Kidney tubule cell (primary cell): Measurements from ENCODE around the gene DIAPH1.

Experiments
- DNase-seq: peaks from one replicate; pipeline ENCODE4 v3.0.0-alpha.2; 2018; ENCODE audit warnings: low spot score

Gene DIAPH1

GRCh38 chr5:141519605-141520565 is 98.9 kb downstream of the DIAPH1 start:
- DNase-seq, result peak; percentile 19

GRCh38 chr5:141518618-141519015 is 100.2 kb downstream of the DIAPH1 start:
- no peak for DNase-seq

- DNase-seq, result no peak
Observed at GRCh38 chr5:141517880-141518617, 100.8 kb downstream of the DIAPH1 start.

GRCh38 chr5:141517312-141517711 is 101.5 kb downstream of the DIAPH1 start:
- DNase-seq, result no peak

- DNase-seq, result no peak
Observed at GRCh38 chr5:141516672-141517025, 102.2 kb downstream of the DIAPH1 start.

- DNase-seq, result no peak
Observed at GRCh38 chr5:141515946-141516671, 102.7 kb downstream of the DIAPH1 start.

- no peak for DNase-seq
Observed at GRCh38 chr5:141515141-141515540, 103.7 kb downstream of the DIAPH1 start.

GRCh38 chr5:141514330-141515133 is 104.3 kb downstream of the DIAPH1 start:
- peak; percentile 80 for DNase-seq

- DNase-seq, result peak; percentile 87
Observed at GRCh38 chr5:141513627-141514329, 105.0 kb downstream of the DIAPH1 start.

- DNase-seq, result peak; percentile 45
Observed at GRCh38 chr5:141512911-141513626, 105.7 kb downstream of the DIAPH1 start.

GRCh38 chr5:141512390-141512910 is 106.3 kb downstream of the DIAPH1 start:
- DNase-seq, result peak; percentile 79

- DNase-seq, result no peak
Observed at GRCh38 chr5:141511771-141512325, 107.0 kb downstream of the DIAPH1 start.

GRCh38 chr5:141510850-141511601 is 107.8 kb downstream of the DIAPH1 start:
- no peak for DNase-seq

- DNase-seq, result no peak
Observed at GRCh38 chr5:141510160-141510559, 108.6 kb downstream of the DIAPH1 start.

- DNase-seq, result peak; percentile 96
Observed at GRCh38 chr5:141508798-141509611, 109.8 kb downstream of the DIAPH1 start.

GRCh38 chr5:141508440-141508797 is 110.4 kb downstream of the DIAPH1 start:
- no peak for DNase-seq

GRCh38 chr5:141507387-141508091 is 111.3 kb downstream of the DIAPH1 start:
- DNase-seq, result no peak
